ENCODE data around the gene PANX3. TPM values are rescaled to one million over a fixed set of nuclear protein-coding genes. Genes with fewer than 3 reads are reported as not detected.

The PANX3 gene
- total and polyA plus RNA-seq, 9 of the 15 experiments (the other 6 are each of a cell fraction or from before 2014, with no cell fraction given): 0.09 to 0.69 (median 0.39) TPM

DNA sequence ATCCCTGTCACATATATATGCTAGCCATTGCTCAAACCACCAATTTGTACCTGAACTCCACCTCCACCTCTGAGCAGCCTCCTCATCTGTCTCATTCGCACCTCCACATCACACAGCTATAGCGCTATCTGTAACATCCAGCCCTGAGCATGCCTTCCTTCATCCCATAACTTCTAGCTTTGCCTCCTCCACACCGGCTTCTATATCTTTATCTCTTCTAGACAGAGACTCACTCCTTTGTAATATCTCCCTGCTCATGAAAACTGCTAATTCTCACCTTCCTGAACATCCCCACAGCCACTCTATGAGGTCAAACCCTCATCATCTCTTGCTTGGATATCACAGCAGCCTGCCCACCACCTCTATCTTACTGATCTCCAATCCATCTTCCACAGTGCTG, 56.4 kb downstream of the PANX3 start (continued):
- TF ChIP-seq, protein P1, sequence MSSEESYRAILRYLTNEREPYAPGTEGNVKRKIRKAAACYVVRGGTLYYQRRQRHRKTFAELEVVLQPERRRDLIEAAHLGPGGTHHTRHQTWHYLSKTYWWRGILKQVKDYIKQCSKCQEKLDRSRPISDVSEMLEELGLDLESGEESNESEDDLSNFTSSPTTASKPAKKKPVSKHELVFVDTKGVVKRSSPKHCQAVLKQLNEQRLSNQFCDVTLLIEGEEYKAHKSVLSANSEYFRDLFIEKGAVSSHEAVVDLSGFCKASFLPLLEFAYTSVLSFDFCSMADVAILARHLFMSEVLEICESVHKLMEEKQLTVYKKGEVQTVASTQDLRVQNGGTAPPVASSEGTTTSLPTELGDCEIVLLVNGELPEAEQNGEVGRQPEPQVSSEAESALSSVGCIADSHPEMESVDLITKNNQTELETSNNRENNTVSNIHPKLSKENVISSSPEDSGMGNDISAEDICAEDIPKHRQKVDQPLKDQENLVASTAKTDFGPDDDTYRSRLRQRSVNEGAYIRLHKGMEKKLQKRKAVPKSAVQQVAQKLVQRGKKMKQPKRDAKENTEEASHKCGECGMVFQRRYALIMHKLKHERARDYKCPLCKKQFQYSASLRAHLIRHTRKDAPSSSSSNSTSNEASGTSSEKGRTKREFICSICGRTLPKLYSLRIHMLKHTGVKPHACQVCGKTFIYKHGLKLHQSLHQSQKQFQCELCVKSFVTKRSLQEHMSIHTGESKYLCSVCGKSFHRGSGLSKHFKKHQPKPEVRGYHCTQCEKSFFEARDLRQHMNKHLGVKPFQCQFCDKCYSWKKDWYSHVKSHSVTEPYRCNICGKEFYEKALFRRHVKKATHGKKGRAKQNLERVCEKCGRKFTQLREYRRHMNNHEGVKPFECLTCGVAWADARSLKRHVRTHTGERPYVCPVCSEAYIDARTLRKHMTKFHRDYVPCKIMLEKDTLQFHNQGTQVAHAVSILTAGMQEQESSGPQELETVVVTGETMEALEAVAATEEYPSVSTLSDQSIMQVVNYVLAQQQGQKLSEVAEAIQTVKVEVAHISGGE (CRISPR knock-in tag; IDR thresholded peaks at IDR 0.05): no peak
- TF ChIP-seq SRSF7 (optimal IDR thresholded peaks at IDR 0.05; ENCODE audit: low read depth, low read length) (no peak), CREB1 (IDR thresholded peaks at IDR 0.05) (peak; percentile 63; the same call in 1 of the 2 replicates), CREB1 (CRISPR knock-in tag; IDR thresholded peaks at IDR 0.05) (no peak), ZNF764 (CRISPR knock-in tag; IDR thresholded peaks at IDR 0.05; ENCODE audit: low read depth) (no peak), SMARCA5 (IDR thresholded peaks at IDR 0.05) (no peak), NFIC (IDR thresholded peaks at IDR 0.05) (peak; percentile 89), CBX1 (IDR thresholded peaks at IDR 0.05; ENCODE audit: low read depth) (no peak), DIDO1 (tag; IDR thresholded peaks at IDR 0.05; ENCODE audit: low read depth) (no peak), ZNF24 (IDR thresholded peaks at IDR 0.05) (no peak), PPARD (CRISPR knock-in tag; IDR thresholded peaks at IDR 0.05) (no peak), TAL1 (IDR thresholded peaks at IDR 0.05) (peak; percentile 96), ZNF3 (CRISPR knock-in tag; IDR thresholded peaks at IDR 0.05) (no peak), KLF16 (IDR thresholded peaks at IDR 0.05) (peak; percentile 88), PHF21A (IDR thresholded peaks at IDR 0.05; ENCODE audit: borderline replicate concordance, low read depth) (no peak)
- TF ChIP-seq, protein P2, sequence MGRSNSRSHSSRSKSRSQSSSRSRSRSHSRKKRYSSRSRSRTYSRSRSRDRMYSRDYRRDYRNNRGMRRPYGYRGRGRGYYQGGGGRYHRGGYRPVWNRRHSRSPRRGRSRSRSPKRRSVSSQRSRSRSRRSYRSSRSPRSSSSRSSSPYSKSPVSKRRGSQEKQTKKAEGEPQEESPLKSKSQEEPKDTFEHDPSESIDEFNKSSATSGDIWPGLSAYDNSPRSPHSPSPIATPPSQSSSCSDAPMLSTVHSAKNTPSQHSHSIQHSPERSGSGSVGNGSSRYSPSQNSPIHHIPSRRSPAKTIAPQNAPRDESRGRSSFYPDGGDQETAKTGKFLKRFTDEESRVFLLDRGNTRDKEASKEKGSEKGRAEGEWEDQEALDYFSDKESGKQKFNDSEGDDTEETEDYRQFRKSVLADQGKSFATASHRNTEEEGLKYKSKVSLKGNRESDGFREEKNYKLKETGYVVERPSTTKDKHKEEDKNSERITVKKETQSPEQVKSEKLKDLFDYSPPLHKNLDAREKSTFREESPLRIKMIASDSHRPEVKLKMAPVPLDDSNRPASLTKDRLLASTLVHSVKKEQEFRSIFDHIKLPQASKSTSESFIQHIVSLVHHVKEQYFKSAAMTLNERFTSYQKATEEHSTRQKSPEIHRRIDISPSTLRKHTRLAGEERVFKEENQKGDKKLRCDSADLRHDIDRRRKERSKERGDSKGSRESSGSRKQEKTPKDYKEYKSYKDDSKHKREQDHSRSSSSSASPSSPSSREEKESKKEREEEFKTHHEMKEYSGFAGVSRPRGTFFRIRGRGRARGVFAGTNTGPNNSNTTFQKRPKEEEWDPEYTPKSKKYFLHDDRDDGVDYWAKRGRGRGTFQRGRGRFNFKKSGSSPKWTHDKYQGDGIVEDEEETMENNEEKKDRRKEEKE (IDR thresholded peaks at IDR 0.05; ENCODE audit: borderline replicate concordance in 1 of 2, control insufficient read depth in 1 of 2, low read depth in 2 of 2, low read length in 1 of 2): no peak
- TF ChIP-seq, protein P3, sequence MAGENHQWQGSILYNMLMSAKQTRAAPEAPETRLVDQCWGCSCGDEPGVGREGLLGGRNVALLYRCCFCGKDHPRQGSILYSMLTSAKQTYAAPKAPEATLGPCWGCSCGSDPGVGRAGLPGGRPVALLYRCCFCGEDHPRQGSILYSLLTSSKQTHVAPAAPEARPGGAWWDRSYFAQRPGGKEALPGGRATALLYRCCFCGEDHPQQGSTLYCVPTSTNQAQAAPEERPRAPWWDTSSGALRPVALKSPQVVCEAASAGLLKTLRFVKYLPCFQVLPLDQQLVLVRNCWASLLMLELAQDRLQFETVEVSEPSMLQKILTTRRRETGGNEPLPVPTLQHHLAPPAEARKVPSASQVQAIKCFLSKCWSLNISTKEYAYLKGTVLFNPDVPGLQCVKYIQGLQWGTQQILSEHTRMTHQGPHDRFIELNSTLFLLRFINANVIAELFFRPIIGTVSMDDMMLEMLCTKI (IDR thresholded peaks at IDR 0.05; ENCODE audit: partially characterized antibody): no peak
- TF ChIP-seq, protein P4, sequence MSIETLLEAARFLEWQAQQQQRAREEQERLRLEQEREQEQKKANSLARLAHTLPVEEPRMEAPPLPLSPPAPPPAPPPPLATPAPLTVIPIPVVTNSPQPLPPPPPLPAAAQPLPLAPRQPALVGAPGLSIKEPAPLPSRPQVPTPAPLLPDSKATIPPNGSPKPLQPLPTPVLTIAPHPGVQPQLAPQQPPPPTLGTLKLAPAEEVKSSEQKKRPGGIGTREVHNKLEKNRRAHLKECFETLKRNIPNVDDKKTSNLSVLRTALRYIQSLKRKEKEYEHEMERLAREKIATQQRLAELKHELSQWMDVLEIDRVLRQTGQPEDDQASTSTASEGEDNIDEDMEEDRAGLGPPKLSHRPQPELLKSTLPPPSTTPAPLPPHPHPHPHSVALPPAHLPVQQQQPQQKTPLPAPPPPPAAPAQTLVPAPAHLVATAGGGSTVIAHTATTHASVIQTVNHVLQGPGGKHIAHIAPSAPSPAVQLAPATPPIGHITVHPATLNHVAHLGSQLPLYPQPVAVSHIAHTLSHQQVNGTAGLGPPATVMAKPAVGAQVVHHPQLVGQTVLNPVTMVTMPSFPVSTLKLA (conservative IDR thresholded peaks at IDR 0.05): peak in 1 of 2 experiments; percentile 52; a peak in 1 of 4 replicates
- TF ChIP-seq, protein P5, sequence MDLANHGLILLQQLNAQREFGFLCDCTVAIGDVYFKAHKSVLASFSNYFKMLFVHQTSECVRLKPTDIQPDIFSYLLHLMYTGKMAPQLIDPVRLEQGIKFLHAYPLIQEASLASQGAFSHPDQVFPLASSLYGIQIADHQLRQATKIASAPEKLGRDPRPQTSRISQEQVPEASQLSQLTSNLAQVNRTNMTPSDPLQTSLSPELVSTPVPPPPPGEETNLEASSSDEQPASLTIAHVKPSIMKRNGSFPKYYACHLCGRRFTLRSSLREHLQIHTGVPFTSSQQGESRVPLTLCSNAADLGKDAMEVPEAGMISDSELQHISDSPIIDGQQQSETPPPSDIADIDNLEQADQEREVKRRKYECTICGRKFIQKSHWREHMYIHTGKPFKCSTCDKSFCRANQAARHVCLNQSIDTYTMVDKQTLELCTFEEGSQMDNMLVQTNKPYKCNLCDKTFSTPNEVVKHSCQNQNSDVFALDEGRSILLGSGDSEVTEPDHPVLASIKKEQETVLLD (IDR thresholded peaks at IDR 0.05): peak; percentile 57; the same call in 1 of the 2 replicates

All from K562 (cell line).